Posterior vena cava (tissue), 2 donors: ENCODE results near the gene PRR29. TPM values are rescaled to one million over a fixed set of nuclear protein-coding genes. Genes with fewer than 3 reads are reported as not detected.

ENCODE experiments used
- DNase-seq: peaks from one replicate; pipeline ENCODE4 v3.0.0-alpha.2; 2020; ENCODE audit warnings: low spot score
- intact Hi-C, 2 donors: fragments of 100-400 bp; cut with DNase I; formaldehyde crosslinking; loops; one replicate each; pipeline versions ENCODE4 v1.14.1 to v1.14.2; 2022 to 2023
- long read RNA-seq, 2 donors: library from polyadenylated mRNA; unstranded; transcript quantifications; one replicate each; pipeline ENCODE4 v2.0.0, GENCODE V29; 2020 to 2021
- total RNA-seq, 2 donors: library from RNA; stranded (reverse); fragmentation: NEBNext Ultra II Directional; extraction: Animal tissue kit (Norgen Biotek cat#: 25700); gene quantifications; one replicate each; pipeline ENCODE4 v1.2.1, GENCODE V29; 2021
- donor health status: DM: yes; HTN: yes; CAD: no.
- donor health status: DM: yes; HTN: yes; CAD: no.

PRR29 gene
- under 1 TPM; 0.29 to 0.69 TPM for total RNA-seq
- long read RNA-seq, donor 1 = 0 reads
- long read RNA-seq, donor 2, partial matches to known transcripts = 0 of 2 reads
- long read RNA-seq, donor 2, other reads (novel, unspliced or antisense) = 0 of 2 reads

DNA sequence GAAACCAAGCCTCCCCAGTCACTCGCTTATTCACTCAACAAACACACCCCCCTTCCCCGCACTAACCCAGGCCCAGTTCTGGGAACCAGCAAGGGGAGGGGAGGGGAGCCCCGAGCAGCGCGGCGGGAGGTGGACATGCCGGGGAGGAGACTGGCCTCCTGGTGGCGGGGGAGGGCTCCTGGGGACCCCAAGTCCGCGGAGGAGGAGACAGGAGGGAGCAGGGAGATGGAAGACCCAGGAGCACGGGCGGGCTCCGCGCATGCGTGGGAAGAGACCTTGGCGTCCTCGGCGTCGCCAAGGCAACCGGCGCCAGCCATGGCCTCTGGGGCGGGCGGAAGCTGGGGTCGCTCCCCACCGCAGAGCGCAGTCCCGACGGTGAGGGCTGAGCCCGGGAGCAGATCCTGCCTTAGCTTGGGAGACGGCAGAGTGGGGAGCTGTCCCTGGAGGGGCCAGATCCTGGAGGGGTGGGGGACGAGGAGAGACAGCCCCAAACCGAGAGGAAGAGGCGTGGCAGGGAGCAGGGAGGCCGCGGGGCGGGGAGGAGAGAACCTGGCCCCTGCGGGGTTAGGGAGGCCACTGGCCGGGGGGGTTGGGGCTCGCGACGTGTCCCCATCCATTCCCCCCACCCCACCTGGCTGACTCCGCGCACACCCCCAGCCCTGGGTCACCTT, at the start of gene PRR29:
Gene PRR29 (plus strand): TSS at position 302 of the 671 bp plus-strand sequence. CDS start 14 bp downstream, at position 316.
- DNase-seq = peak; percentile 92
- intact Hi-C loops = no loop called here

- DNase-seq = no peak
- intact Hi-C loops = no loop called here
Observed at GRCh38 chr17:63948521-63948920, 49.6 kb upstream of the PRR29 start.

DNA sequence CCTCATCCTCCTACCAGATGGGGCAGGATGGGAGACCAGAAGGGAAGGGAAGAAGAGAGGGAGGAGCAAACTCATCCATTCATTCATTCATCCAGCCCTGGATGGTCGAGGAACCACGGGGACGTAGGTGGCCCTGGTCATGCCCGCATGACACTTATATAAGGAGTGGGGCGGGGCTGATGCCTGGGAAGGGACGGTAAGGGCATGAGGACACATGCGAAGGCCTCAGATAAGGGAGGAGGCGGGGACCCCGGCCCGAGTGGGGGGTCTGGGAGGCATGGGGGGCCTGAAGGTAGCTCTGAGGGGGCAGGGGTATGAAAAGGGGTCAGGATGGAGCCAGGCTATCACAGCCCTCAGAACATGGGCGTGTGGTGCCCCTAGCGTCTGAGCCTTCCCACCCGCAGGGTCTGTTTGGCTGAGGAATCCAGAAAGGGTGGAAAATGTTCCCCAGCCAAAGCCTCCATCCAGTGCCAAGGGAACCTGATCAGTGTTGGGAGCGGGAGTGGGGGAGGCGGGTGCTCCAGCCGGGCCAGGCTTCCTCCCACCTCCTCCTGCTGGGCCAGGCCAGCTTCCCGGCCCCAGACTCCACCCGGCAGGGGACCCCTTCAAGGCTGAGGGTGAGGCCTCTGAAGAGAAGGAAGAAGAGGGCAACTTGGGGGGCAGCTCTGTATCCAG, 48.4 kb upstream of the PRR29 start:
- intact Hi-C loops = no loop called here
- no peak for DNase-seq

GRCh38 chr17:63950940-63951907, 46.9 kb upstream of the PRR29 start:
- intact Hi-C loops = loop anchor here in 1 of 2 donors (1.0 kb wide), 1 partner anchor 40 kb away; no protein-coding TSS in a partner anchor

DNA sequence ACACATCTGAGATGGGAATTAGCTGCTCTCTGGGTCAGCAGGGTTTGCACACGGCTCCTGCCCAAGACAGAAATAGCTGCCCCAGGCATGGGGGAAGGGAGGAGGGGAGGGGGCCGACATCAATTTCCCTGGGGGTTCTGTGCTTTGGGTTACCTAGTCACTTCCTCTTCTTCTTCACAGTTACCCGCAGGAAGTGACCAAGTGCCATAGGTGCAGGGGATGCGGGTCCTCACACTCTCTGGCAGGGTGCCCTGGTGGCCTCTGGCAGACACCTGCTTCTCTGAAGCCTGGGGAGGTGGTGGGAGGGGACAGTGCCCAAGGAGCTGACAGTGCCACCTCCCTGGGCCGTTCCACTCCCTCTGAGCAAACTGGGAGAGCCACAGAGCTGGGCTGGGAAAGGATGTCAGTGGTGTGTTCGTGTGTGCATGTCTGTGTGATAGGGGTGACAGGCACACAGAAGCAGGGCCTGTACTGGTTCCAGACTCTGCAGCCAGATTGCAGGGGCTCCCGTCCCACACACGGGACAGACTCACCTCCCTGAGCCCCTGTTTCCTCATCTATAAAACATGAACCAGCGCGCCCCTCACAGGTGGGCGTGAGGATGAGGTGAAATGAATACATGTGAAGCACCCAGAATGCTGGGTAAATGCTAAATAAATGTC, 43.6 kb upstream of the PRR29 start:
- intact Hi-C loops = no loop called here
- no peak for DNase-seq

More at GRCh38 chr17:63950940-63951907, 46.9 kb upstream of the PRR29 start:
- DNase-seq = no peak

- intact Hi-C loops = no loop called here
- DNase-seq = no peak
Observed at GRCh38 chr17:63955232-63955631, 42.9 kb upstream of the PRR29 start.

- no peak for DNase-seq
- intact Hi-C loops = no loop called here
Observed at GRCh38 chr17:63955791-63956190, 42.4 kb upstream of the PRR29 start.

DNA sequence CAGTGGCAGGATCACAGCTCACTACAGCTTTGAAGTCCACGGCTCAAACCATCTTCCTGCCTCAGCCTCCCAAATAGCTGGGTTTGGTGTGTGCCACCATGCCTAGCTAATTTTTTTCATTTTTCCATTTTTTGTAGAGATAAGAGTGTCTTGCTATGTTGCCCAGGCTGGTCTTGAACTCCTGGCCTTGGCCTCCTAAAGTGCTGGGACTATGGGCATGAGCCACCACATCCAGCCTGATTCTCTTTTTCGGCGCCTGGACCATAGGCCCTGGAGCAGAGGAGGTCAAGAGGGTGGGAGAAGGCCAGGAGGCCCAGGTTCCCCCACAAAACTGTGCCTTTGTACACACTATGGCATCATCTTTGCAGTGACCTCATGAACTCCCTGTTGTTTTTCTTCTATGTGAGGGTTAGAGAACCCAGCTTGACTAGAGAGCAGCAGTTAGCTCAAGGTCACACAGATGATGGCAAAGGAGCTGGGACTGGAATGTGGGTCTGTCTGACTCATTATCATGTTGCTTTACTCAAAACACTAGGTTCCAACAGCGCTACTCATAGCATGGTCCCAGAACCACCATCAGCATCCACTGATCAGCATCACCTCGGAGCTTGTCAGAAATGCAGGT, 41.7 kb upstream of the PRR29 start:
- intact Hi-C loops = no loop called here
- DNase-seq = no peak

GRCh38 chr17:63960006-63960405, 38.1 kb upstream of the PRR29 start:
- DNase-seq = no peak
- intact Hi-C loops = no loop called here

- no peak for DNase-seq
- intact Hi-C loops = no loop called here
Observed at GRCh38 chr17:63960430-63960829, 37.7 kb upstream of the PRR29 start.

DNA sequence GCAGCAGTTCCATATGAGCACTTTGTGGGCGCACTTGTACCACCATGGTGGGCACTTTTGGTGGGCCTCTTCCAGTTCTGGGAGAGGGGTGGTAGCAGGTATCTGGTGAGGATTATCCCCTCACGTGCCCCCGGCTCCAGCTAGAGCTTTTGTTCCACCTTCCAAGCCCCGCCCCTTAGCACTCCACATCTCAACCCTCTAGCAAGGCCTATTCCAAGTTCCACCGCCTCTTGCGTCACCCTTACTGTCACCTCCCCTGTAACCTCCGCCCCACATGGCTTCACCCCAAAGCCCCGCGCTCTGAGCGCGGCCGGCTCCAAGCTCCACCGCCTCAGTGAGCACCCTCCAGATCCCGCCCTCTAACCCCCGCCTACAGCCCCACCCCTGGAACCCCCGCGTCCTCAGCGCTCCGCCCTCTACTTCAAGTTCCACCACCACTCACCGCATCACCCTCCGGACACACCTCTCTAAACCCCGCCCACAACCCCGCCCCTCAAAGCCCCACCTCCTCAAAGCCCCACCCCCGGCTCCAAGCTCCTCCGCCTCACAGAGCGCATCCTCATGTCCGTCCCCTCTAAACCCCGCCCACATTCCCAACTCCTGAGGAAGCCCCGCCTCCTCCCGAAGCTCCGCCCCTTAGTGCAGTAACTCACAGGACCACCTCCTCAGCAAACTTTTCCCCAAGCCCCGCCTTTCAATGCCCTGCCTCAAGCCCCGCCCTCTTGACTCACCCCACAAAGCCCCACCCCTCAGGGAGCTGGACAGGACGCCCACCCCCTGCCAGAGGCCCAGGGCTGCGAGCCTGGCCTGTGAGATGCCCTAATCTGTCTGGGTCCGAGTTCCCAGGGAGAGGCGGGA, 36.6 kb upstream of the PRR29 start:
- intact Hi-C loops = no loop called here
- DNase-seq = peak; percentile 93

GRCh38 chr17:63962298-63962744, 35.8 kb upstream of the PRR29 start:
- no peak for DNase-seq
- intact Hi-C loops = no loop called here

GRCh38 chr17:63963123-63963522, 35.0 kb upstream of the PRR29 start:
- DNase-seq = no peak
- intact Hi-C loops = no loop called here

GRCh38 chr17:63966646-63967264, 31.4 kb upstream of the PRR29 start:
- DNase-seq = no peak
- intact Hi-C loops = no loop called here

DNA sequence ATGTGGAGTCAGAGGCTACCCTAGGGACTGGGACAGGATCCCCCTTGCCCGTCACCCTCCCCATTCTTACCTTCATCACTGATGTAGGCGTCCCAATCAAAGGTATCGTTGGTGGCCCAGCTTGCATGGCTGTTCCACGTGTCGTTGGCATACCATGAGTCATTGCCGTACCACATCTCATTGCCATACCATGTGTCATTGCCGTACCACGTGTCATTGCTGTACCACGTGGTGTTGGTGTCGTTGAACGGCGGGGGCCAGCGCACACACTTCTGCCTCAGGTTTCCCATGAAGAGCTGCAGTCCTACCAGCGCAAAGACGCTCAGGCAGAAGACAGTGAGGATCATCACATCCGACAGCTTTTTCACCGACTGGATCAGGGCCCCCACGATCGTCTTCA, 30.2 kb upstream of the PRR29 start:
- intact Hi-C loops = no loop called here
- no peak for DNase-seq

DNA sequence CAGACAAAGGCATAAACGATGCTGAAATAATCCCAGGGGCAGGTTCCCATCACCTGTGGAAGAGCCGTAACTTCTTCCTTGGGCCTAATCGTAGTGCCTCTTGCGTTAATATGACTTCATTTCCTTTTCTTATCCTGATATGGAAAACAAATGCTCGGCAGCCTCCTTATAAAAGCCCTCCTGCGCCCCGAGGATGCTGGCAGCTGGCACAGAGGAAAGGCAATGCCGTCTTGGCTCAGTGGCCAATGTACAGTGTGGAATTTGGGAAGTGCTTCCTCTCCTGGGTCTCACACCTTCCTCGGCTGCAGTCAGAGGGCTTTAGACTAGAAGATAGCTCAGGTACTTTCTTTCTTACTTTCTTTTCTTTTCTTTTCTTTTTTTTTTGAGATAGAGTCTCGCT, 28.9 kb upstream of the PRR29 start:
- no peak for DNase-seq
- intact Hi-C loops = no loop called here

DNA sequence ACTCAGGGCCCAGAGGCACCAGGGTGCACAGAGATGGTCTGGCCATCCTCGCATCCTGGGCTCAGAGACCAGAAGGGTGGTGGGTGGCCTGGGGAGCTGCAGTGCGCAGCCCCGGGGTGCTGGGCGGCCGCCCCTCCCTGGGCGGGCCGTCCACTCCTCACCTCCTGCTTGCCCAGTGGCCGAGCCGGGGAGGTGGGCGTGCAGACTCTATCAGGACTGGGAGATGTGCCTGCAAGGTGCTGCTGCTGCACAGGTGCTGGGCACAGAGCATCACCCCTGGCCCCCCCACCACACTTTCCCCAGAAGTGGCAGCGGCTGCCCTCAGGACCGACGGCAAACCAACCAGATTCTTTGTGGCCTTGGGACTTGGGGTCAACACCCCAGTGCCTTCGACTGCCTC, 25.4 kb upstream of the PRR29 start, which contains the start of gene SCN4A:
Gene SCN4A (minus strand): TSS at position 123 of the 400 bp plus-strand sequence. CDS start 77 bp downstream, at position 46.
- intact Hi-C loops = no loop called here
- no peak for DNase-seq
